SK-N-SH (cell line): ENCODE results near the gene KIF6. TPM values are rescaled to one million over a fixed set of nuclear protein-coding genes. Genes with fewer than 3 reads are reported as not detected.

Experiments used
- CTCF ChIA-PET: fragments of 300-600, 350-600 bp; formaldehyde crosslinking; extraction: SDS; loops from one replicate; lab custom pipeline; 2021; lab: Yijun Ruan, JAX
- POLR2A ChIA-PET: fragments of 350-600 bp; sonication (Branson Sonifier 250); formaldehyde crosslinking; extraction: SDS; loops from one replicate; lab custom pipeline; 2020; ENCODE audit warnings: antibody characterized with exemption, inconsistent platforms; lab: Yijun Ruan, JAX
- DNase-seq: peaks from one replicate; pipeline ENCODE4 v3.0.0; 2012
- H2AFZ ChIP-seq: fragments of 200-600 bp; sonication (generic); 2 replicates; pipeline ENCODE4 v1.8.1; 2016; ENCODE audit warnings: antibody characterized with exemption, mild to moderate bottlenecking, low read depth
- H3F3A ChIP-seq: fragments of 200-600 bp; sonication (generic); replicated peaks from 2 replicates; pipeline ENCODE3; 2016; ENCODE audit warnings: antibody characterized with exemption, mild to moderate bottlenecking; ENCODE audit not compliant: insufficient read depth
- H3K27ac ChIP-seq, 2 experiments: fragments of 200-500 bp in 1 of 2; fragments of 200-600 bp in 1 of 2; sonication (Bioruptor generic) in 1 of 2; sonication (generic), shearing (Covaris generic) in 1 of 2; 2 replicates each; pipeline versions ENCODE4 v1.5.1 to v1.6.1; 2014 to 2016; ENCODE audit warnings: low read depth in 2 of 2, inconsistent platforms in 1 of 2, low read length in 1 of 2, mild to moderate bottlenecking in 1 of 2, mixed read lengths in 1 of 2
- H3K27me3 ChIP-seq: fragments of 200-600 bp; sonication (generic), shearing (Covaris generic); 2 replicates; pipeline ENCODE4 v1.6.1; 2016; ENCODE audit warnings: mixed run types; ENCODE audit not compliant: insufficient read depth
- H3K36me3 ChIP-seq, 2 experiments: fragments of 200-500 bp in 1 of 2; fragments of 200-600 bp in 1 of 2; sonication (Bioruptor generic) in 1 of 2; sonication (generic) in 1 of 2; replicated peaks in 1 of 2; 2 replicates each; pipeline versions ENCODE3 to v1.5.1; 2014 to 2016; ENCODE audit warnings: low read length in 1 of 2, mild to moderate bottlenecking in 1 of 2; ENCODE audit not compliant: insufficient read depth in 2 of 2, control insufficient read depth in 1 of 2
- H3K4me1 ChIP-seq, 2 experiments: fragments of 200-500 bp in 1 of 2; fragments of 200-600 bp in 1 of 2; sonication (Bioruptor generic) in 1 of 2; sonication (generic), shearing (Covaris generic) in 1 of 2; 2 replicates each; pipeline versions ENCODE4 v1.5.1 to v1.6.1; 2014 to 2016; ENCODE audit warnings: low read depth in 1 of 2, low read length in 1 of 2, mixed run types in 1 of 2; ENCODE audit not compliant: insufficient read depth in 2 of 2, control insufficient read depth in 1 of 2
- H3K4me2 ChIP-seq: fragments of 200-600 bp; sonication (generic), shearing (Covaris generic); 2 replicates; pipeline ENCODE4 v1.6.1; 2017; ENCODE audit warnings: mixed run types
- H3K4me3 ChIP-seq, 2 experiments: fragments of 200-500 bp in 1 of 2; fragments of 200-600 bp in 1 of 2; sonication (Bioruptor generic) in 1 of 2; sonication (generic), shearing (Covaris generic) in 1 of 2; 2 replicates each; pipeline versions ENCODE4 v1.5.1 to v1.8.1; 2014 to 2016; ENCODE audit warnings: low read depth in 2 of 2, inconsistent platforms in 1 of 2, low read length in 1 of 2, mild to moderate bottlenecking in 1 of 2, mixed read lengths in 1 of 2, moderate library complexity in 1 of 2
- H3K79me2 ChIP-seq: fragments of 200-600 bp; sonication (generic); 2 replicates; pipeline ENCODE4 v1.8.1; 2017; ENCODE audit warnings: mild to moderate bottlenecking; ENCODE audit not compliant: insufficient read depth
- H3K9ac ChIP-seq: fragments of 200-600 bp; sonication (generic); 2 replicates; pipeline ENCODE4 v1.6.1; 2017; ENCODE audit warnings: mixed run types
- H3K9me2 ChIP-seq: fragments of 200-600 bp; sonication (generic); 2 replicates; pipeline ENCODE4 v1.6.1; 2017; ENCODE audit warnings: mixed run types
- H3K9me3 ChIP-seq: fragments of 200-600 bp; sonication (generic); 2 replicates; pipeline ENCODE4 v1.6.1; 2017; ENCODE audit warnings: mixed run types, mild to moderate bottlenecking, moderate library complexity
- H4K20me1 ChIP-seq: fragments of 200-600 bp; sonication (generic); 2 replicates; pipeline ENCODE4 v1.6.1; 2017; ENCODE audit warnings: mild to moderate bottlenecking, mixed run types; ENCODE audit not compliant: insufficient read depth
- CTCF ChIP-seq: fragments of 200-600 bp; sonication (generic); IDR thresholded peaks from 2 replicates; pipeline ENCODE4 v1.6.1; 2017; ENCODE audit warnings: antibody characterized with exemption, mild to moderate bottlenecking, moderate library complexity
- EP300 ChIP-seq, 2 experiments: IDR thresholded peaks; 2 replicates each; pipeline versions ENCODE4 v1.4.0 to v1.6.1; 2012; ENCODE audit warnings: borderline replicate concordance in 1 of 2, low read depth in 1 of 2, low read length in 1 of 2
- EZH2phosphoT487 ChIP-seq: fragments of 200-600 bp; sonication (generic); IDR thresholded peaks from 2 replicates; pipeline ENCODE4 v1.6.1; 2017; ENCODE audit warnings: low read depth, mixed run types, mild to moderate bottlenecking, antibody characterized with exemption, moderate library complexity, borderline replicate concordance
- FOSL2 ChIP-seq: IDR thresholded peaks from 2 replicates; pipeline ENCODE4 v1.4.0; 2012; ENCODE audit warnings: low read depth, mild to moderate bottlenecking, moderate library complexity, borderline replicate concordance
- IRF3 ChIP-seq: fragments of 150-350 bp; IDR thresholded peaks from 2 replicates; pipeline ENCODE4 v1.6.1; 2016; ENCODE audit warnings: mild to moderate bottlenecking, low read depth, low read length
- MAX ChIP-seq: IDR thresholded peaks from 2 replicates; pipeline ENCODE4 v1.4.0; 2012; ENCODE audit warnings: low read depth
- MEF2A ChIP-seq: IDR thresholded peaks from 2 replicates; pipeline ENCODE4 v1.4.0; 2012; ENCODE audit warnings: low read depth, borderline replicate concordance
- MXI1 ChIP-seq: IDR thresholded peaks from 2 replicates; pipeline ENCODE4 v1.6.1; 2012; ENCODE audit warnings: mild to moderate bottlenecking, low read depth, low read length, improper control_type of control experiment
- NFIC ChIP-seq: IDR thresholded peaks from 2 replicates; pipeline ENCODE4 v1.4.0; 2012; ENCODE audit warnings: borderline replicate concordance
- REST ChIP-seq: IDR thresholded peaks from 2 replicates; pipeline ENCODE4 v1.6.1; 2012; ENCODE audit warnings: mild to moderate bottlenecking, low read depth, low read length, moderate library complexity
- SIN3A ChIP-seq: IDR thresholded peaks from 2 replicates; pipeline ENCODE4 v1.6.1; 2012; ENCODE audit warnings: low read depth, mild to moderate bottlenecking, low read length, moderate library complexity, borderline replicate concordance
- SMC3 ChIP-seq: IDR thresholded peaks from 2 replicates; pipeline ENCODE4 v1.6.1; 2012; ENCODE audit warnings: low read depth, low read length, improper control_type of control experiment
- TEAD4 ChIP-seq: IDR thresholded peaks from 2 replicates; pipeline ENCODE4 v1.4.0; 2012; ENCODE audit warnings: mild to moderate bottlenecking, borderline replicate concordance; ENCODE audit not compliant: insufficient read depth
- ZBTB33 ChIP-seq: IDR thresholded peaks from 2 replicates; pipeline ENCODE4 v1.4.0; 2012; ENCODE audit warnings: low read depth, borderline replicate concordance
- WGBS: methylation state at CpG from one replicate; pipeline ENCODE4 v1.1.6; 2017; ENCODE audit warnings: low lambda C conversion rate; 5-methylcytosine and 5-hydroxymethylcytosine counted together
- polyA plus RNA-seq, 3 experiments: library from polyadenylated mRNA; depleted of rRNA; stranded (reverse); fragments of >200 nt; gene quantifications; 2 replicates each; pipeline ENCODE4 v1.2.3, GENCODE V29; 2012

KIF6 gene
- polyA plus RNA-seq, 1 of the 3 experiments (the other 2 are of a cell fraction): 0.13 TPM

- CTCF ChIA-PET: interaction anchor here (0.9 to 1.4 kb wide), 2 partner anchors 12 to 87 kb away, joined by 3 read pairs; no protein-coding TSS in a partner anchor
- H3K27ac ChIP-seq: no peak overlapping the region
- H2AFZ ChIP-seq: no peak overlapping the region
- no peak for TF ChIP-seq MEF2A
- no peak for TF ChIP-seq EP300 (IDR thresholded peaks at IDR 0.05; ENCODE audit: borderline replicate concordance in 1 of 2, low read depth in 1 of 2, low read length in 1 of 2)
- TF ChIP-seq SMC3: no peak
- no peak for TF ChIP-seq NFIC
- TF ChIP-seq FOSL2: no peak
- TF ChIP-seq REST: no peak
- TF ChIP-seq MAX: no peak
- no peak for TF ChIP-seq TEAD4
- no peak for TF ChIP-seq EZH2phosphoT487
- TF ChIP-seq CTCF: no peak
- no peaks in the 10 kb centered on the region for H3K27me3 ChIP-seq
- 44% methylated on average over 5 of the region's 5 CpGs for WGBS
- no peak overlapping the region for H3K4me3 ChIP-seq
- H4K20me1 ChIP-seq: no peaks in the 10 kb centered on the region
- H3K4me2 ChIP-seq: no peak overlapping the region
- H3K4me1 ChIP-seq: peaks cover 0 to 6% of the 10 kb centered on the region in 2 experiments; a peak in 1 of 4 replicates
- no peaks in the 10 kb centered on the region for H3F3A ChIP-seq
- no peak for DNase-seq
- no peaks in the 10 kb centered on the region for H3K36me3 ChIP-seq
- H3K9me3 ChIP-seq: no peaks in the 10 kb centered on the region
- no peak overlapping the region for H3K9ac ChIP-seq
- H3K79me2 ChIP-seq: no peaks in the 10 kb centered on the region
- POLR2A ChIA-PET: no interaction called here
- H3K9me2 ChIP-seq: no peaks in the 10 kb centered on the region
These were observed 276.2 kb downstream of the KIF6 start for GRCh38 chr6:39449022-39449421.

- CTCF ChIA-PET: no interaction called here
- Histone ChIP-seq H2AFZ (no peak overlapping the region), H3K9ac (no peak overlapping the region), H3K4me3 (no peak overlapping the region), H3K4me2 (no peak overlapping the region), H4K20me1 (no peaks in the 10 kb centered on the region), H3K9me2 (no peaks in the 10 kb centered on the region), H3K36me3 (no peaks in the 10 kb centered on the region), H3K79me2 (no peaks in the 10 kb centered on the region), H3F3A (no peaks in the 10 kb centered on the region), H3K27ac (no peak overlapping the region), H3K9me3 (no peaks in the 10 kb centered on the region), H3K4me1 (no peaks in the 10 kb centered on the region), H3K27me3 (no peaks in the 10 kb centered on the region)
- TF ChIP-seq IRF3 (no peak), NFIC (no peak), ZBTB33 (no peak), SIN3A (no peak), MXI1 (no peak), MAX (no peak)
- POLR2A ChIA-PET: no interaction called here
- DNase-seq: no peak
- 45% methylated on average over 2 of the region's 2 CpGs for WGBS
These were observed 278.3 kb downstream of the KIF6 start for GRCh38 chr6:39446909-39447308.
